ENCODE data around the gene GTPBP3. TPM values are rescaled to one million over a fixed set of nuclear protein-coding genes. Genes with fewer than 3 reads are reported as not detected.
A peak's percentile ranks its signal among the peaks of the same experiment; 100 is the strongest.

Gene GTPBP3
- total and polyA plus RNA-seq, 2 of the 13 experiments (the other 11 are each of a cell fraction or from before 2014, with no cell fraction given) = 17.5 to 30.0 TPM

DNA sequence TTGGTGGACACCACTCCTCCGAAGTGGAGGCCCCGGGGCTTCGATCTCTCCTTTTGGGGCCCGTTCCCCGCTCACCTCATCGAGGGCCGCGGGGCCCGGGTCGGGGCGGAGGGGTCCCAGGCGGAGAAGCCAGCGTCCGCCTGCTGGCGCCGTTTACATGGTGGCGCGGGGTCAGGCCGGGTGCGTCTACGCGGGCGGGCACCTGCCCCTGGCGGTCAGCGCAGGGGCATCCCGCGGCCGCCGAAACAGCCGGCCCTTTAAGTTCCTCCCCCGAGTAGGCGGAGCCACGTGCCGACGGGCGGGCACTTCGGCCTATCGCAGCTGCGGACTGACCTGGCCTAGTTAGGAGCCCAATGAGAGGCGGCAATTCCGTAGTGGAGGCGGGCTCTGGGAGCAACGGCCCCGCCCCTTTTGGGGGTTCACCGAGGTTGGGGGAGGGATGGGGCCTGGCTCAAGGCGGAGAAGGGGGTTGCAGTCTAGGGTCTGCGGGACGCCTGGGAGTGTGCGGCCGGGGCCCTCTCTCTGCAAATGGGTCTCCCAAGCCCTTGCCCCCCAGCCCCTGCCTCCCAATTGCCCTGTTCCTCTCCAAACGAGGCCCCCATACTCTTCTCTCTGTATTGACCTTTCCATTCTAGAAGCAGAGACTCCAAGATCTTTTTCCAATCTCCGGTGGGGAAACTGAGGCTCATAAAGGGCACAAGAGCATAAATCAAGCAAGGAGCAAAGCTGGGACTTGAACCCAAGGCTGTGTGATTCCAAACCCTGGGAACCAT lies 34.0 kb upstream of the GTPBP3 start, which contains the start of gene ABHD8 (continued):
- TF ChIP-seq, protein P1, sequence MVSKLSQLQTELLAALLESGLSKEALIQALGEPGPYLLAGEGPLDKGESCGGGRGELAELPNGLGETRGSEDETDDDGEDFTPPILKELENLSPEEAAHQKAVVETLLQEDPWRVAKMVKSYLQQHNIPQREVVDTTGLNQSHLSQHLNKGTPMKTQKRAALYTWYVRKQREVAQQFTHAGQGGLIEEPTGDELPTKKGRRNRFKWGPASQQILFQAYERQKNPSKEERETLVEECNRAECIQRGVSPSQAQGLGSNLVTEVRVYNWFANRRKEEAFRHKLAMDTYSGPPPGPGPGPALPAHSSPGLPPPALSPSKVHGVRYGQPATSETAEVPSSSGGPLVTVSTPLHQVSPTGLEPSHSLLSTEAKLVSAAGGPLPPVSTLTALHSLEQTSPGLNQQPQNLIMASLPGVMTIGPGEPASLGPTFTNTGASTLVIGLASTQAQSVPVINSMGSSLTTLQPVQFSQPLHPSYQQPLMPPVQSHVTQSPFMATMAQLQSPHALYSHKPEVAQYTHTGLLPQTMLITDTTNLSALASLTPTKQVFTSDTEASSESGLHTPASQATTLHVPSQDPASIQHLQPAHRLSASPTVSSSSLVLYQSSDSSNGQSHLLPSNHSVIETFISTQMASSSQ (IDR thresholded peaks at IDR 0.05; ENCODE audit: low read depth) = no peak
- TF ChIP-seq, protein P1 (CRISPR knock-in tag; IDR thresholded peaks at IDR 0.05; ENCODE audit: borderline replicate concordance) = no peak
- TF ChIP-seq, protein P2, sequence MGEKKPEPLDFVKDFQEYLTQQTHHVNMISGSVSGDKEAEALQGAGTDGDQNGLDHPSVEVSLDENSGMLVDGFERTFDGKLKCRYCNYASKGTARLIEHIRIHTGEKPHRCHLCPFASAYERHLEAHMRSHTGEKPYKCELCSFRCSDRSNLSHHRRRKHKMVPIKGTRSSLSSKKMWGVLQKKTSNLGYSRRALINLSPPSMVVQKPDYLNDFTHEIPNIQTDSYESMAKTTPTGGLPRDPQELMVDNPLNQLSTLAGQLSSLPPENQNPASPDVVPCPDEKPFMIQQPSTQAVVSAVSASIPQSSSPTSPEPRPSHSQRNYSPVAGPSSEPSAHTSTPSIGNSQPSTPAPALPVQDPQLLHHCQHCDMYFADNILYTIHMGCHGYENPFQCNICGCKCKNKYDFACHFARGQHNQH (CRISPR knock-in tag; IDR thresholded peaks at IDR 0.05) = no peak
- TF ChIP-seq PCBP1 (IDR thresholded peaks at IDR 0.05; ENCODE audit: borderline replicate concordance, low read depth, low read length) = 0 out of 2 replicates have a peak, but pooled peaks have one; percentile 48
- TF ChIP-seq, protein P3, sequence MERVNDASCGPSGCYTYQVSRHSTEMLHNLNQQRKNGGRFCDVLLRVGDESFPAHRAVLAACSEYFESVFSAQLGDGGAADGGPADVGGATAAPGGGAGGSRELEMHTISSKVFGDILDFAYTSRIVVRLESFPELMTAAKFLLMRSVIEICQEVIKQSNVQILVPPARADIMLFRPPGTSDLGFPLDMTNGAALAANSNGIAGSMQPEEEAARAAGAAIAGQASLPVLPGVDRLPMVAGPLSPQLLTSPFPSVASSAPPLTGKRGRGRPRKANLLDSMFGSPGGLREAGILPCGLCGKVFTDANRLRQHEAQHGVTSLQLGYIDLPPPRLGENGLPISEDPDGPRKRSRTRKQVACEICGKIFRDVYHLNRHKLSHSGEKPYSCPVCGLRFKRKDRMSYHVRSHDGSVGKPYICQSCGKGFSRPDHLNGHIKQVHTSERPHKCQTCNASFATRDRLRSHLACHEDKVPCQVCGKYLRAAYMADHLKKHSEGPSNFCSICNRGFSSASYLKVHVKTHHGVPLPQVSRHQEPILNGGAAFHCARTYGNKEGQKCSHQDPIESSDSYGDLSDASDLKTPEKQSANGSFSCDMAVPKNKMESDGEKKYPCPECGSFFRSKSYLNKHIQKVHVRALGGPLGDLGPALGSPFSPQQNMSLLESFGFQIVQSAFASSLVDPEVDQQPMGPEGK (CRISPR knock-in tag; IDR thresholded peaks at IDR 0.05) = peak; percentile 64
- no peak for TF ChIP-seq GABPA (IDR thresholded peaks at IDR 0.05; ENCODE audit: low read depth, low read length)
- no peak for TF ChIP-seq GABPA (CRISPR knock-in tag; IDR thresholded peaks at IDR 0.05; ENCODE audit: low read depth)
- TF ChIP-seq ZNF337 (CRISPR knock-in tag; IDR thresholded peaks at IDR 0.05; ENCODE audit: borderline replicate concordance, low read depth) = no peak
- TF ChIP-seq KLF16 (CRISPR knock-in tag; IDR thresholded peaks at IDR 0.05) = peak in 1 of 2 experiments; percentile 68; a peak in 2 of 4 replicates
- TF ChIP-seq SRF (IDR thresholded peaks at IDR 0.05; ENCODE audit: low read depth, low read length) = 0 out of 2 replicates have a peak, but pooled peaks have one; percentile 3
- TF ChIP-seq POLR2AphosphoS2 (IDR thresholded peaks at IDR 0.05; ENCODE audit: low read depth, low read length) = no peak
- TF ChIP-seq ZNF619 (CRISPR knock-in tag; IDR thresholded peaks at IDR 0.05) = no peak
- TF ChIP-seq ZKSCAN5 (CRISPR knock-in tag; IDR thresholded peaks at IDR 0.05) = no peak
- TF ChIP-seq, protein P4, sequence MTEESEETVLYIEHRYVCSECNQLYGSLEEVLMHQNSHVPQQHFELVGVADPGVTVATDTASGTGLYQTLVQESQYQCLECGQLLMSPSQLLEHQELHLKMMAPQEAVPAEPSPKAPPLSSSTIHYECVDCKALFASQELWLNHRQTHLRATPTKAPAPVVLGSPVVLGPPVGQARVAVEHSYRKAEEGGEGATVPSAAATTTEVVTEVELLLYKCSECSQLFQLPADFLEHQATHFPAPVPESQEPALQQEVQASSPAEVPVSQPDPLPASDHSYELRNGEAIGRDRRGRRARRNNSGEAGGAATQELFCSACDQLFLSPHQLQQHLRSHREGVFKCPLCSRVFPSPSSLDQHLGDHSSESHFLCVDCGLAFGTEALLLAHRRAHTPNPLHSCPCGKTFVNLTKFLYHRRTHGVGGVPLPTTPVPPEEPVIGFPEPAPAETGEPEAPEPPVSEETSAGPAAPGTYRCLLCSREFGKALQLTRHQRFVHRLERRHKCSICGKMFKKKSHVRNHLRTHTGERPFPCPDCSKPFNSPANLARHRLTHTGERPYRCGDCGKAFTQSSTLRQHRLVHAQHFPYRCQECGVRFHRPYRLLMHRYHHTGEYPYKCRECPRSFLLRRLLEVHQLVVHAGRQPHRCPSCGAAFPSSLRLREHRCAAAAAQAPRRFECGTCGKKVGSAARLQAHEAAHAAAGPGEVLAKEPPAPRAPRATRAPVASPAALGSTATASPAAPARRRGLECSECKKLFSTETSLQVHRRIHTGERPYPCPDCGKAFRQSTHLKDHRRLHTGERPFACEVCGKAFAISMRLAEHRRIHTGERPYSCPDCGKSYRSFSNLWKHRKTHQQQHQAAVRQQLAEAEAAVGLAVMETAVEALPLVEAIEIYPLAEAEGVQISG (CRISPR knock-in tag; IDR thresholded peaks at IDR 0.05) = peak; percentile 50; the same call in 1 of the 2 replicates
- peak; percentile 76; the same call in 1 of the 2 replicates for TF ChIP-seq ERF (CRISPR knock-in tag; IDR thresholded peaks at IDR 0.05)
- TF ChIP-seq ZNF33A (CRISPR knock-in tag; IDR thresholded peaks at IDR 0.05; ENCODE audit: borderline replicate concordance) = no peak
- TF ChIP-seq, protein P5, sequence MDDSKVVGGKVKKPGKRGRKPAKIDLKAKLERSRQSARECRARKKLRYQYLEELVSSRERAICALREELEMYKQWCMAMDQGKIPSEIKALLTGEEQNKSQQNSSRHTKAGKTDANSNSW (CRISPR knock-in tag; IDR thresholded peaks at IDR 0.05; ENCODE audit: borderline replicate concordance) = no peak
- TF ChIP-seq NR2F2 (IDR thresholded peaks at IDR 0.05; ENCODE audit: borderline replicate concordance, low read depth) = no peak
